Measurements from ENCODE around the gene ARHGEF4.

Gene ARHGEF4

DNA sequence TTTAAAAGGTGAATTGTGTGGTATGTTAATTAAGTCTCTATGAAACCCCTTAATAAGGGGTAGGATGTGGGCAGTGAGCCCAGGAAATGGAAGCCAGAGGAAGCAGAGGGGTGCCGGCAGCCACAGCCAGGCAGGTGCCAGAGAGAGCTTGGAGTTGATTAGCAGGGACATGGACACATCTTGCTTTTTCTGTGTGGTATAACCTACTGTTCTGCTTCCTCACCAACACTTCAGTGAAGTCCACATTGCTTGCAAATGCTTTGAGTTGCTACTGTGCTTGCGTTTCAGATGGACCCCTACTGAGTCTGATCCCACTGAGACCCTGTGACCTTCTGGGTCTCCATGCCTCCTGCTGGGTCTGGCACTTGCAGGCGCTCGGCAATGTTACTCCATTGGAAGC is 30.3 kb upstream of the ARHGEF4 start:
- Mint-ChIP-seq H3K27me3 (peaks cover 15% of the 10 kb centered on the region), H3K36me3 (ENCODE audit: low read depth) (no peaks in the 10 kb centered on the region), H3K9me3 (no peaks in the 10 kb centered on the region), H3K4me1 (ENCODE audit: low read depth) (no peaks in the 10 kb centered on the region), H3K4me3 (no peak overlapping the region), H3K27ac (no peak overlapping the region)
- intact Hi-C loops (cut with micrococcal nuclease) = no loop called here

DNA sequence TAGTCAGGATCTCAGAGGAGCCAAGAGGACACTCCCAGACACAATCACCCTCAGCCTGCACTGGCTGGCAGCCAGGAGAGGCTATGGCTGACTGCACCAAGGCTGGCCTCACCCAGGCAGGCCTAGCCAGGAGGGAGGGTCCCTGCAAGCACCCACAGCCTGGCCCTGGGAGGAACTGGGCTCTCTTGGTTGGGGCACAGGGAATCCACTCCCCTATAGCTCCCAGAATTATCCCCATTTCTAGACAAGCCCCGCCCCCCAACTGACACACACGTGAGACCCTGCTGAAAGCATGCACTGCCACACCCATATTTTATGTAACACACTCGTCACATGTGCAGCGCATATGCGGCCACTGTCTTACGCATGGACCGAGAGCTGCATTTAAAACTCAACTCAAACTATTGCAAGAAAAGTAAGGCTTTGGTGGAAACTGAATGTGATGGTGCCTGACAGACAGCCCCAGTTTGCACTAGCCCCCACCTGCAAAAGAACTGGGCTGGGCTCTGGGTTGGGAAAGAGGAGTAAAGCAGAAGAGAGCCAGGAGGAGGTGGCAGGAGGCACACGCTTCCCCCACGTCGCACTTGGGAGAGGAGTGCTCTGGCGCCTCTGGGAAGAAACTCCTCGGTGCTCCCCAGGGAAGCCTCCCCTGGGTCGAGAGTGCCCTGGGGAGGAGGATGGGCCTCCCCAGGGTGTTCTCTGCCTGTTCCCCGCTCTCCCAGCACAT is 28.9 kb upstream of the ARHGEF4 start:
- Mint-ChIP-seq H3K4me1 (ENCODE audit: low read depth) (no peaks in the 10 kb centered on the region), H3K9me3 (no peaks in the 10 kb centered on the region), H3K27ac (no peak overlapping the region), H3K4me3 (no peak overlapping the region), H3K27me3 (peaks cover 15% of the 10 kb centered on the region), H3K36me3 (ENCODE audit: low read depth) (no peaks in the 10 kb centered on the region)
- intact Hi-C loops (cut with micrococcal nuclease) = no loop called here

DNA sequence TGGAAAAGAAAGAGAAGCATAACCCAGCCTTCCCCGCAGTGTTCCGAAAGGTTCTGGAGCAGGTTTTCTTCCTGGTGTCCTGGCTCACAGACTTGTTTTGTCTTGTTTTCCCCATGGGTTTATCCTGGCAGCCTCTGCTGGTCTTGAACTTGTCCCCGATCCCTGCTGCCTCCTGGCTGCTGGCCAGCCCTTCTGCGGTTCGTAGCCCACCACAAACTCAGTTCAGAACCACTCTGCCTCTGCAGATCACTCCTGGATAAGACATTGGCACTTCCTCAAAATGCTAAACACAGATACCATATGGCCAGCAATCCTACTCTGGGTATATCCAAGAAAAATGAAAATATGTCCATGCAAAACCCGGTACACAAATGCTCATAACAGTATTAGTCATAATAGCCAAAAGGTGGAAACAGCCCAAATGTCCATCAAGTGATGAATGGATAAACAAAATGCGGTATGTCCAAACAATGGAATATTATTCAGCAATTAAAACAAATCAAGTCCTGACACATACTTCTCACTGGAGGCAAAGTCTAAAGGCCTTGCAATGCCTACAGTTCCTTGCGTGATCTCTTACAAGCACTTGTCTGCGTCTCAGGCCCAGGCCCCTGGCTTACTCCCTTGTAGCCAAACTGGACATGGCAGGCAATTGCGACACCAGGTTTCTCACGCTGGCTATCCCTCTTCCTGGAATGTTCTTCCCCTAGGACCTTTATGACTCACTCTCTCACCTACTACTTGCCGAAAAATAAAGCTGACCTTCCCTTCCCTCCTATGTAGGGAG is 28.0 kb upstream of the ARHGEF4 start:
- Mint-ChIP-seq H3K4me3 (no peak overlapping the region), H3K9me3 (no peaks in the 10 kb centered on the region), H3K36me3 (ENCODE audit: low read depth) (no peaks in the 10 kb centered on the region), H3K27ac (no peak overlapping the region), H3K27me3 (peaks cover 15% of the 10 kb centered on the region), H3K4me1 (ENCODE audit: low read depth) (no peaks in the 10 kb centered on the region)
- intact Hi-C loops (cut with micrococcal nuclease) = no loop called here

DNA sequence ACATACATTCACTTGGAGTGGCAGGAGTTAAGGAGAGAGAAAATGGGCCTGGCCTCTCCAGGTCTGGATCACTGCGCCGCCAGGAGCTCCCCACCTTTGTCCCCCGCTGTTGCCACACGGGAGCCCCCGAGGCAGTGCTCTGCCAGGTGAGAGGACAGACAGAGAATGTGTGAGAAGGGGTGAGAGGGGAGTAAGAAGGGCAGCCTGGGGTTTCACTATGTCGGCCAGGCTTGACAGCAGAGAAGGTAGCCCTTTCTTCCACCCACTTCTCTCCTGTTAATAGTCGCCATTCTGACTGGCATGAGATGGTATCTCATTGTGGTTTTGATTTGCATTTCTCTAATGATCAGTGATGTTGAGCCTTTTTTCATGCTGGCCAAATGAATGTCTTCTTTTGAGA is 26.2 kb upstream of the ARHGEF4 start:
- Mint-ChIP-seq H3K4me3 (no peak overlapping the region), H3K9me3 (no peaks in the 10 kb centered on the region), H3K27me3 (peaks cover 13% of the 10 kb centered on the region), H3K36me3 (ENCODE audit: low read depth) (no peaks in the 10 kb centered on the region), H3K4me1 (ENCODE audit: low read depth) (no peaks in the 10 kb centered on the region), H3K27ac (no peak overlapping the region)
- intact Hi-C loops (cut with micrococcal nuclease) = no loop called here

DNA sequence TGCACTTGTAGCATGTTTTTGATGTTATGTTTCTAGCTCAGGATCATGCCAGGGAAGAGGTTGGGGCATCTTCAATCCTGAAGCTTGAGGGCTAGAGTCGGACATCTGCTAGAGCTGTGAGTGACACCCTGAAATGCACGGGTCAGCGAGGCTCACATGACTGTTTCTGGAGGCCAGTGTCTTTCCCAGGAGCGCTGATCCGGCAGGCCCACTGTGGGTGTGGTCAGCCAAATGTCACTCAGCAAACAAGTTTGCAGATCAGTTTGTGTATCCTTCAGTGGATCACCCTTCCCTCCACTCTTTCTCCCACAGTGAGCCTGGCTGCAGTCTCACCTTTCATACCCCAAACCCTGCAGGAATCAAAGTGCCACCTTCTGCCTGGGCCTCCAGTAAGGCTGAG is 23.0 kb upstream of the ARHGEF4 start:
- intact Hi-C loops (cut with micrococcal nuclease) = no loop called here
- no peaks in the 10 kb centered on the region for H3K9me3 Mint-ChIP-seq
- H3K4me3 Mint-ChIP-seq = no peak overlapping the region
- no peaks in the 10 kb centered on the region for H3K36me3 Mint-ChIP-seq (ENCODE audit: low read depth)
- H3K27ac Mint-ChIP-seq = no peak overlapping the region
- no peaks in the 10 kb centered on the region for H3K4me1 Mint-ChIP-seq (ENCODE audit: low read depth)
- peaks cover 5% of the 10 kb centered on the region for H3K27me3 Mint-ChIP-seq

DNA sequence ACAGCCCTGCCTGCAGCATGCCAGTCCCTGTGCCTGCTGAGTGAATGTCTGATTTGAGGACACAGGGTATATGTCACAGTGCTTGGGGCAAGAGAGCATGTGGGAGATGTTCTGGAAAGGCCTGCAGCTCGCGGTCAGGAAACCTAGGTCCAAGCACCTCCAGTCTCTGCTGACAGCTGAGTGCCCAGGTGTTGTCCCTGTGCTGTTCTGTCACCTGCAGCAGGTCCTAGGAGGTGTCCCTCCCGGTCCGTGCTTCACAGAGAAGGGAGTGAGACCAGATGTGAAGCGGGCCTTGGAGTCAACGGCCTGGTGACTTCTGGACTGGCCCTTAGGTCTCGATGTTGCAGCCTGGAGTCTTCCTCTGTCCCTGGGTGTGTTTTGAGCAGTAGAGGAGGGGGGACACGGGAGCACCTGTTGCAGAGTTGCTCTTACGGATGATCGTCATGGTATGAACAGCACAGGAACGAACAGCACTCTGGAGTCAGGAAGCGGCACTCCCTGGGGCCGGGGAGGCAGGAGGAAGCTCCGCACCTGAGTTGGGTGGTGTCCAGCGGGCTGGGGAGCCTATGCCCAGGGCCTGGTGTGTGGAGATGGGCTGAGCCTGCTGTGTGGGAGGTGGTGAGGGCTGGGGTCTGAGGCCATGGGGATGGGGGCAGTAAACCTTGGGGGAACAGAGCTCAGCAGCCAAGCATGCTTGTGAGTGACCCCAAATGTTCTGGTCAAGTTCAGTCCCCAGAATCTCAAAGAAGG is 21.6 kb upstream of the ARHGEF4 start:
- intact Hi-C loops (cut with micrococcal nuclease) = no loop called here
- H3K4me1 Mint-ChIP-seq (ENCODE audit: low read depth) = no peaks in the 10 kb centered on the region
- no peaks in the 10 kb centered on the region for H3K9me3 Mint-ChIP-seq
- H3K36me3 Mint-ChIP-seq (ENCODE audit: low read depth) = no peaks in the 10 kb centered on the region
- peaks cover 5% of the 10 kb centered on the region for H3K27me3 Mint-ChIP-seq
- H3K27ac Mint-ChIP-seq = no peak overlapping the region
- H3K4me3 Mint-ChIP-seq = no peak overlapping the region

DNA sequence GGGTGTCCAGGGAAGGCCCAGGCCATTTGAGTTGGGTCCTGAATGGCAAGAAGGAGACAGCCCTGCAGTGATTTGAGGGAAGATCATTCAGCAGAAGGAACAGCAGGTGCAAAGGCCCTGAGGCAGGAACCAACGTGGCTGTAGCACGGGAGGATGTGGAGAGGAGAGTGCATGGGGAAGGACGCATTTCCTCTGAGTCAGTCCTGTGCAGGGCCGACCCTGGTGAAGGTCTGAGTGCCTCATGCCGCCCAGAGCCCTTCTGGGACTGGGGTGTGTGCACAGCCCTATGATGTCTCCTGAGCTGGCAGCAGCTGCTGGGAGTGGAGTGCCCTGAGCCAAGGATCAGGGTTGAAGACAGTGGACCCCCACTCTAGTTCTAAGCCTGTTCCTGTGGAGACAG is 17.9 kb upstream of the ARHGEF4 start:
- no peaks in the 10 kb centered on the region for H3K9me3 Mint-ChIP-seq
- H3K36me3 Mint-ChIP-seq (ENCODE audit: low read depth) = no peaks in the 10 kb centered on the region
- no peak overlapping the region for H3K27ac Mint-ChIP-seq
- H3K4me3 Mint-ChIP-seq = no peak overlapping the region
- H3K27me3 Mint-ChIP-seq = peaks cover 1% of the 10 kb centered on the region
- intact Hi-C loops (cut with micrococcal nuclease) = no loop called here
- H3K4me1 Mint-ChIP-seq (ENCODE audit: low read depth) = no peaks in the 10 kb centered on the region

DNA sequence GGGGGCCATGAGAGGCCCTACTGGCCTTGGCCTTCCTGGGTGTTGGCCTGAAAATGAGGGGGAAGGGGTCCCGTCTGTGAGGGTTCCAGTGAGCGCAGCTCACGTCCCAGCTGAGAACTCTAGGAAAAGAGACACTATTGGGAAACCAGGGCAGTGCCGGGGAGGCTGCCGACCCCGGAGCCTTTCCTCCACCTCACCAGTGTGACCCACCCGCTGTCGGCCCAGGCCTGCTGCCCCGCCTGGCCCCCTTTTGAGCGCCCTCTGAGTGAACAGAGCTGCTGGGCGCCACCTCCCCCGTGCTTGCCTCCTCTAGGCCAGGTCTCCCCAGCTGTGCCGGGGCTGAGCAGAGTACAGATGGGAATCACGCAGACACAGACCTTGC is 17.5 kb upstream of the ARHGEF4 start:
- Mint-ChIP-seq H3K4me3 (no peak overlapping the region), H3K27ac (no peak overlapping the region), H3K4me1 (ENCODE audit: low read depth) (no peaks in the 10 kb centered on the region), H3K36me3 (ENCODE audit: low read depth) (no peaks in the 10 kb centered on the region), H3K27me3 (peaks cover 1% of the 10 kb centered on the region), H3K9me3 (no peaks in the 10 kb centered on the region)
- intact Hi-C loops (cut with micrococcal nuclease) = no loop called here

DNA sequence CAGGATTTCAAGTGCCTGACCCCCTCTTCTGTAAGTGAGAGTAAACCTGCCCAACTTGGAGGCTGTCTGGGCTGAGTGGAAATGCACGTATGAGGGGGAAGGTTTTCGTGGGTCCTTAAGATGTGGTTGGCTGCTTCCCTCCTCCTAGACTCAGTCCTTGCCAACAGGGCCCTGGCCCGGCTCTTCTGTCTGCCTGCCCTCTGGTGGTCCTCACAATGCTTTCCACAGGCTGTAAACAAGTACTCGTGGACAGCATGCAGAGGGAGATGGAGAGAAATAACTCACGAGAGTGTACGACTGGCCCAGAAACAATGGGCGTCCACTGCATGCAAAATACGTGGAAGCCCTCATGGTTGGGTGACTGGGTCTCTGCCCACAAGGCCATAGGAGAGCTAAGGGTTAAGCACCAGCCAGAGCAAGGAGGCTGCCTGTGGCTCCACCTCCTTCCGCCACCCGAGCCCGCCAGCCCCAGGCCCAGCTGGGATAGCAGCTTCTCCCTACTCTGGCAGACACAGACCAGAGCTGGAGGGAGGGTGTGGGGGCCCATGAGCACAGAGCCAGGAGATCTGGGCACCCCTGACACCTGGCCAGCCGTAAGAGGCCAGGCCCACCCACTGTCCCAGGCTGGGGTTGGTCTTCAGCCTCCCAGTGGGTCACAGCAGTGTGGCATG is 17.0 kb upstream of the ARHGEF4 start:
- intact Hi-C loops (cut with micrococcal nuclease) = no loop called here
- no peaks in the 10 kb centered on the region for H3K9me3 Mint-ChIP-seq
- no peaks in the 10 kb centered on the region for H3K36me3 Mint-ChIP-seq (ENCODE audit: low read depth)
- no peak overlapping the region for H3K27ac Mint-ChIP-seq
- no peaks in the 10 kb centered on the region for H3K4me1 Mint-ChIP-seq (ENCODE audit: low read depth)
- H3K4me3 Mint-ChIP-seq = no peak overlapping the region
- H3K27me3 Mint-ChIP-seq = peaks cover 1% of the 10 kb centered on the region

DNA sequence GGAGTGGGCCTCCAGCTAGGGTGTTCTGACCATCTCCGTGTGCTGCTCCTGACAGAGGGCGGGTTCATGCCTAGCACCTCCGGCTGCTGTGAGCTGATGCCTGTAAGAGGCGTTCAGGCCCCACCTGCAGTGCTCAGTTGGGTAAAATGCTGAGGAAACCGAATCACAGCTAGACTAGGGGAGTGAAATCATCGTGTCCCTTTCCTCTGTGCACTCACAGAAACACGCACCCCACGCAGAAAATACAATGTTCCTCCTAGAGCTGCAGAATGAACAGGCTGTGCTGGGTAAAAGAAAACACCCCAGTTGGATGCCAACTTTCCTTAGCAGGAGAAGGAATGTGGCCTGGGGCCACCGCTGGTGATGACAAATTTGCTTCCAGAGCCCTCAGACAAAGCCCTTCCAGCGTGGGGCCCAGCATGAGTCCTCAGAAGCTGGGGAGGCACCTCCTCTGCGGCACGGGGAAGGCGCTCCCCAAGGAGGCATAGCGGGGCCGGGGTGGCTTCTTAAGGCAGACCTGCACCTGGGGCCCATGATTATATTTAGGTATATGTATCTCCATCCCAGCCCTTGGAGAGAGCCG is 16.3 kb upstream of the ARHGEF4 start:
- intact Hi-C loops (cut with micrococcal nuclease) = no loop called here
- peaks cover 1% of the 10 kb centered on the region for H3K27me3 Mint-ChIP-seq

DNA sequence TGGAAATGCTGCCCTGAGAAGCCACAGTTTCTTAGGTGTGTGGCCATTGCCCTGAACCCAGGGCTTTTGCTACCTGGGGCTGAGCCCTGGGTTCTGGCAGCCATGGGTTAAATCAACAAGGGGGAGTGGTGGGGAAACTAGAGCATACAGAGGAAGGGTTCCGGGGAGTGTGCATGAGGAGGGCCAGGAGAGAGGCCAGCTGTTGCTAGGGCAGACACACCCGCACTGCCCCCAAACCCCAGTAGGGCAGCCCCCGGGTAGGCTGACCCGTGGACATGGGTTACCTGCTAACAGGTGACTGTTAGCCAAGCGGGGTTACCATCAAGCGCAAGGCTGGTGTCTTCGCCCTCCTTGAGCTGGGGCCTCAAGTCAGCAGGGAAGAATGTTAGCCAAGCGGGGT is 14.8 kb upstream of the ARHGEF4 start:
- Mint-ChIP-seq H3K27ac (no peak overlapping the region), H3K4me3 (no peak overlapping the region), H3K36me3 (ENCODE audit: low read depth) (no peaks in the 10 kb centered on the region), H3K9me3 (no peaks in the 10 kb centered on the region), H3K4me1 (ENCODE audit: low read depth) (no peaks in the 10 kb centered on the region), H3K27me3 (peaks cover 1% of the 10 kb centered on the region)
- intact Hi-C loops (cut with micrococcal nuclease) = no loop called here

More for the DNA sequence above, 16.3 kb upstream of the ARHGEF4 start:
- Mint-ChIP-seq H3K4me1 (ENCODE audit: low read depth) (no peaks in the 10 kb centered on the region), H3K4me3 (no peak overlapping the region), H3K36me3 (ENCODE audit: low read depth) (no peaks in the 10 kb centered on the region), H3K9me3 (no peaks in the 10 kb centered on the region), H3K27ac (no peak overlapping the region)

DNA sequence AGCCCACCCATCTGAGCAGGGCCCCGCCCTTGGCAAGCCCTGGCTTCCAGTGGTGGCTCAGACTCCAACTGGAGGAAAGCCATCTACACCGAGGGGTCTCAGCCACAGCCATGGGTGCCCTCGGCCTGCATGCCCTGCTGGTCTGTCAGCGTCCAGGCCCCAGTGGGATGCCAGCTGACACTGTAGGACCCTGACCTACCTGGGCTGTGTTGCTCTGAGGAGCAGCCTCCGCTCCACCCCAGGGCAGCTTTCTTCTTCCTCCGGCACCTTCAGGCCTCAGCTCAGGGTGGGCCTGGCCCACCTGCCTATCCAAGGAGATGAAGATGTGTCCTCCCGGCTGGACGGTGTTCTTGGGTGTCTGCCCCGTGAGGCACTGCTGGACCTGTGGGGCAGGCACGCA is 13.9 kb upstream of the ARHGEF4 start:
- H3K9me3 Mint-ChIP-seq = no peaks in the 10 kb centered on the region
- H3K27me3 Mint-ChIP-seq = peaks cover 1% of the 10 kb centered on the region
- H3K27ac Mint-ChIP-seq = no peak overlapping the region
- H3K4me3 Mint-ChIP-seq = no peak overlapping the region
- intact Hi-C loops (cut with micrococcal nuclease) = no loop called here
- no peaks in the 10 kb centered on the region for H3K4me1 Mint-ChIP-seq (ENCODE audit: low read depth)
- H3K36me3 Mint-ChIP-seq (ENCODE audit: low read depth) = no peaks in the 10 kb centered on the region

DNA sequence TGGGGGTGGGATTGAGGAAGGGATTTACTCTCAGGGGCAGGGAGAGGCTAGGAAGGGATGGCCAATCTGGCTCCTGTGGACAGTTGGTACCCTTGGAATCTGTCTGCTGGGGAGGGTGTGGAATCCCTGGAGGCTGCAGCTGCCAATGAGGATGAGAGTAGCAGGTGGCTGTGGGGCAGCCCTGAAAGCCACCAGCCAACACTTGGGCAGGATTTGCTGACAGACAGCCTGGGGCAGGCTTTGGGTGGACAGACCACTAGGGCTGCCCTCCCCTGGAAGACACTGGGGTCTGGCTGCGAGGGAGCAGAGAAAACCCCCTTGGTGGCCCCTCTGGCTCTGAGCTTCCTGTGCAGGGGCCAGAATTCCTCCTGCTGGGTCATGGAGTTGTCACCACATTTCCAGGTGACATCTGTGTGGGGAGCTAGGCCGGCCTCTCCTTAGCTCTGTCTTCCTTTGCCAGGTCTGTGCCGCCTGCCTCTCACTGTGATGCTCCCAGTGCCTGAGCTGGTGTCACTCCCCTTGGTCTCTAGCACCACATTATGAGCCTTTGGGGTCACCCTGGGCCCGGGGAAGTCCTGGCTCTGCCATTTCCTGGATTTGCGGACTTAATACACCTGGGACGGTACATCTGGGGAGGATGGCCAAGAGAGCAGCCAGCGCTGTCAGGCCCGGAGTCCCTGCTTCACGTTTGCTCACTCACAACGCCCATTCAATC is 13.4 kb upstream of the ARHGEF4 start:
- H3K27me3 Mint-ChIP-seq = peaks cover 1% of the 10 kb centered on the region
- H3K27ac Mint-ChIP-seq = no peak overlapping the region
- no peaks in the 10 kb centered on the region for H3K36me3 Mint-ChIP-seq (ENCODE audit: low read depth)
- H3K4me1 Mint-ChIP-seq (ENCODE audit: low read depth) = no peaks in the 10 kb centered on the region
- H3K9me3 Mint-ChIP-seq = no peaks in the 10 kb centered on the region
- intact Hi-C loops (cut with micrococcal nuclease) = no loop called here
- H3K4me3 Mint-ChIP-seq = no peak overlapping the region

Data from dendritic cell treated with granulocyte-macrophage colony-stimulating factor and Interleukin-4, amounts not matched to agents 40 ng/mL and 50 ng/mL, for 4 days (primary cell).